Mesenchymal stem cell (in vitro differentiated cells and primary cell): ENCODE results near the gene OR51B2. TPM values are rescaled to one million over a fixed set of nuclear protein-coding genes. Genes with fewer than 3 reads are reported as not detected.

ENCODE experiments used
- DNase-seq: peaks from one replicate; pipeline ENCODE4 v3.0.0-alpha.2; 2013
- H2AFZ ChIP-seq: one replicate; pipeline ENCODE4 v1.6.1; 2013; ENCODE audit warnings: low read depth, mild to moderate bottlenecking, control low read depth, inconsistent platforms, low read length, moderate library complexity
- H2AK5ac ChIP-seq: 2 replicates; pipeline ENCODE4 v1.6.1; 2013; ENCODE audit warnings: low read length, moderate library complexity, mild to moderate bottlenecking, inconsistent platforms; ENCODE audit not compliant: severe bottlenecking
- H2BK120ac ChIP-seq: one replicate; pipeline ENCODE4 v1.6.1; 2013; ENCODE audit warnings: low read depth, mild to moderate bottlenecking, inconsistent platforms, low read length, moderate library complexity
- H2BK12ac ChIP-seq, 2 experiments: one replicate each; pipeline ENCODE4 v1.6.1; 2013; ENCODE audit warnings: inconsistent platforms in 2 of 2, low read length in 2 of 2, mild to moderate bottlenecking in 2 of 2, moderate library complexity in 2 of 2, control low read depth in 1 of 2
- H2BK15ac ChIP-seq: one replicate; pipeline ENCODE4 v1.6.1; 2013; ENCODE audit warnings: mild to moderate bottlenecking, low read depth, inconsistent platforms; ENCODE audit not compliant: poor library complexity, severe bottlenecking
- H2BK5ac ChIP-seq: 2 replicates; pipeline ENCODE4 v1.6.1; 2013; ENCODE audit warnings: low read depth, mild to moderate bottlenecking, low read length, control low read depth, inconsistent platforms; ENCODE audit not compliant: poor library complexity, severe bottlenecking
- H3K14ac ChIP-seq, 2 experiments: one replicate each; pipeline ENCODE4 v1.6.1; 2013; ENCODE audit warnings: inconsistent platforms in 2 of 2, low read length in 2 of 2, control low read depth in 1 of 2, mild to moderate bottlenecking in 1 of 2, moderate library complexity in 1 of 2
- H3K18ac ChIP-seq, 2 experiments: one replicate each; pipeline ENCODE4 v1.6.1; 2013; ENCODE audit warnings: inconsistent platforms in 2 of 2, low read length in 2 of 2, control low read depth in 1 of 2, low read depth in 1 of 2, mild to moderate bottlenecking in 1 of 2
- H3K23ac ChIP-seq, 2 experiments: one replicate each; pipeline ENCODE4 v1.6.1; 2013; ENCODE audit warnings: inconsistent platforms in 2 of 2, low read length in 2 of 2, mild to moderate bottlenecking in 2 of 2, moderate library complexity in 2 of 2, control low read depth in 1 of 2
- H3K27ac ChIP-seq: 2 replicates; pipeline ENCODE4 v1.5.1; 2013; ENCODE audit warnings: mild to moderate bottlenecking, moderate library complexity, low read length, control low read depth, inconsistent platforms; ENCODE audit not compliant: poor library complexity, severe bottlenecking
- H3K27me3 ChIP-seq, 2 experiments: 2 replicates each; pipeline versions ENCODE4 v1.6.1 to v1.7.0; 2013; ENCODE audit warnings: low read length in 2 of 2, mild to moderate bottlenecking in 2 of 2, moderate library complexity in 2 of 2, control low read depth in 1 of 2, inconsistent platforms in 1 of 2; ENCODE audit not compliant: control insufficient read depth in 1 of 2, insufficient read depth in 1 of 2
- H3K36me3 ChIP-seq, 2 experiments: 2 replicates each; pipeline versions ENCODE4 v1.6.1 to v1.7.0; 2013; ENCODE audit warnings: low read length in 2 of 2, control low read depth in 1 of 2, inconsistent platforms in 1 of 2, low read depth in 1 of 2, mild to moderate bottlenecking in 1 of 2; ENCODE audit not compliant: insufficient read depth in 2 of 2, control insufficient read depth in 1 of 2
- H3K4ac ChIP-seq, 2 experiments: one replicate each; pipeline ENCODE4 v1.6.1; 2013; ENCODE audit warnings: inconsistent platforms in 2 of 2, low read length in 2 of 2, mild to moderate bottlenecking in 2 of 2, moderate library complexity in 2 of 2, control low read depth in 1 of 2, low read depth in 1 of 2
- H3K4me1 ChIP-seq: 2 replicates; pipeline ENCODE4 v1.6.1; 2013; ENCODE audit warnings: low read depth, low read length, control low read depth; ENCODE audit not compliant: control insufficient read depth, insufficient read depth
- H3K4me2 ChIP-seq: 2 replicates; pipeline ENCODE4 v1.6.1; 2013; ENCODE audit warnings: low read length, mild to moderate bottlenecking, inconsistent platforms; ENCODE audit not compliant: poor library complexity, severe bottlenecking
- H3K4me3 ChIP-seq, 2 experiments: 2 replicates each; pipeline versions ENCODE4 v1.5.1 to v1.7.0; 2013; ENCODE audit warnings: low read length in 2 of 2, mild to moderate bottlenecking in 2 of 2, control low read depth in 1 of 2, low read depth in 1 of 2; ENCODE audit not compliant: insufficient read depth in 1 of 2
- H3K79me1 ChIP-seq: replicated peaks from 2 replicates; pipeline ENCODE4 v1.6.1; 2013; ENCODE audit warnings: mild to moderate bottlenecking, control low read depth, low read length, inconsistent platforms; ENCODE audit not compliant: poor library complexity, severe bottlenecking
- H3K9ac ChIP-seq: 2 replicates; pipeline ENCODE4 v1.7.0; 2013; ENCODE audit warnings: mild to moderate bottlenecking, low read length, moderate library complexity
- H3K9me3 ChIP-seq: 2 replicates; pipeline ENCODE4 v1.7.0; 2013; ENCODE audit warnings: mild to moderate bottlenecking, low read length; ENCODE audit not compliant: control insufficient read depth
- H4K8ac ChIP-seq: one replicate; pipeline ENCODE4 v1.6.1; 2013; ENCODE audit warnings: inconsistent platforms, mild to moderate bottlenecking, low read length, moderate library complexity
- H4K91ac ChIP-seq: one replicate; pipeline ENCODE4 v1.6.1; 2013; ENCODE audit warnings: mild to moderate bottlenecking, low read length, inconsistent platforms
- WGBS: methylation state at CpG from one replicate; pipeline ENCODE4 v1.1.7; 2013; ENCODE audit warnings: mixed read lengths; 5-methylcytosine and 5-hydroxymethylcytosine counted together
- polyA plus RNA-seq, 2 experiments: library from polyadenylated mRNA; stranded (reverse); fragments of 200-250 nt; gene quantifications; one replicate each; pipeline ENCODE4 v1.2.3, GENCODE V29; 2013

The OR51B2 gene, protein sequence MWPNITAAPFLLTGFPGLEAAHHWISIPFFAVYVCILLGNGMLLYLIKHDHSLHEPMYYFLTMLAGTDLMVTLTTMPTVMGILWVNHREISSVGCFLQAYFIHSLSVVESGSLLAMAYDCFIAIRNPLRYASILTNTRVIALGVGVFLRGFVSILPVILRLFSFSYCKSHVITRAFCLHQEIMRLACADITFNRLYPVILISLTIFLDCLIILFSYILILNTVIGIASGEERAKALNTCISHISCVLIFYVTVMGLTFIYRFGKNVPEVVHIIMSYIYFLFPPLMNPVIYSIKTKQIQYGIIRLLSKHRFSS
- not detected for polyA plus RNA-seq (2013, experiment 1 of 2)
- polyA plus RNA-seq (2013, experiment 2 of 2) = not detected

DNA sequence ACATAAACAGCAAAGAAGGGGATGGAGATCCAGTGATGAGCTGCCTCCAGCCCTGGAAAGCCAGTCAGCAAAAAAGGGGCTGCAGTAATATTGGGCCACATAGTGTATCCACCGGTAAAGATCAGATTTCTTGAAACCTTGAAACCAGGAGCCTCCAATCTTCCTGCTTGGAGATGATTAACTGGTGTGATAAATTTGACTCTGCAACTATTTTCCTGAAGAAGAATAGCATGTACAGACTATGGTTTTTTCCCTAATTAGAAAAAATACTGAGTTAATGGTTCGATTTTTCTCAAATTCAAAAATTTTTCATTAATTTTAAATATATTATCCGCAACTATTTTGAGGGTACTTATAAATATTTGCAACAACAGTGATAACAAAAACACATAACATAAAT, at the start of gene OR51B2:
TSS of gene OR51B2 (minus strand) at position 101 of the 400 bp plus-strand sequence. CDS start at position 101, 0 bp downstream.
- no peak within 1 kb of the TSS for H3K27ac ChIP-seq
- H3K79me1 ChIP-seq = no peaks in the 10 kb centered on the region
- H2AFZ ChIP-seq = no peak within 1 kb of the TSS
- H3K14ac ChIP-seq = no peak within 1 kb of the TSS
- H3K4me3 ChIP-seq = no peak within 1 kb of the TSS
- no peak within 1 kb of the TSS for H2BK5ac ChIP-seq
- no peak for DNase-seq
- H3K4me2 ChIP-seq = no peak within 1 kb of the TSS
- H3K9me3 ChIP-seq = no peaks in the 10 kb centered on the region
- H2BK120ac ChIP-seq = no peak within 1 kb of the TSS
- H2AK5ac ChIP-seq = no peak within 1 kb of the TSS
- H2BK15ac ChIP-seq = no peak within 1 kb of the TSS
- WGBS = 92% methylated on average over 1 of the region's 3 CpGs
- no peak within 1 kb of the TSS for H3K18ac ChIP-seq
- H3K9ac ChIP-seq = no peak within 1 kb of the TSS
- no peaks in the 10 kb centered on the region for H3K27me3 ChIP-seq
- H3K23ac ChIP-seq = no peak within 1 kb of the TSS
- H3K36me3 ChIP-seq = no peaks in the 10 kb centered on the region
- H3K4me1 ChIP-seq = no peaks in the 10 kb centered on the region
- no peak within 1 kb of the TSS for H4K91ac ChIP-seq
- no peak within 1 kb of the TSS for H3K4ac ChIP-seq
- no peak within 1 kb of the TSS for H4K8ac ChIP-seq
- no peak within 1 kb of the TSS for H2BK12ac ChIP-seq

- Histone ChIP-seq H3K23ac (no peak overlapping the region), H4K8ac (no peak overlapping the region), H4K91ac (no peak overlapping the region), H3K4me2 (no peak overlapping the region), H3K27me3 (no peaks in the 10 kb centered on the region), H2AFZ (no peak overlapping the region), H3K9ac (no peak overlapping the region), H2BK5ac (no peak overlapping the region), H3K4ac (no peak overlapping the region), H3K27ac (no peak overlapping the region), H2BK15ac (no peak overlapping the region), H3K79me1 (no peaks in the 10 kb centered on the region), H3K18ac (no peak overlapping the region), H3K9me3 (no peaks in the 10 kb centered on the region), H3K36me3 (no peaks in the 10 kb centered on the region), H2AK5ac (no peak overlapping the region), H3K4me3 (no peak overlapping the region), H3K14ac (no peak overlapping the region), H2BK120ac (no peak overlapping the region), H3K4me1 (peaks cover 2% of the 10 kb centered on the region), H2BK12ac (no peak overlapping the region)
- peak; percentile 68 for DNase-seq
These were observed 45.7 kb upstream of the OR51B2 start for GRCh38 chr11:5369789-5370188.

DNA sequence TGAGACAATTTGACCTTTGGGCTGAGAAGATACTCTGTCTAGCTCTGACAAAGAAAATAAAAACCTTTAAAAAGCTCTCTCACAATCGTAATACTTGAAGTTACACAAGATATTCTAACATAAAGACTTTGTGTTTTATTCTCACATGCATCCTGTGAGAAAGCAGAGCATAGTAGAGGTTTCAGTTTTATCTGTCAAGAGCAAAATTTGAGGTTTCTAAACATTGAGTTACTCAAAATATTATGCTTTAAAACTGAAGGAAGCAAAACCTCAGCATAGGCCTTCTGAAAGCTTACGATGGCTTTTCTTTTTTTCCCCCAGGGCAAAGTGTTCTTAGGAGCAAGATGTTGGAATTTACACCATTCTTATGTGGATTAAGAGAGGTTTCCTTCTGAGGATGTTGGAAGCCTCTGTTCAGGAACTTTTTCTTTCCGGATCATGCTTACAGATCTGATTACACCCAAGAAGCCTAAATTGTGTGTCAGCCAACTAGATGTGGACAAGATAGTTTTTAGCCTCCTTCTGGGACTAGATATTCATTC, 44.5 kb upstream of the OR51B2 start:
- WGBS = 92% methylated on average over 2 of the region's 3 CpGs

DNA sequence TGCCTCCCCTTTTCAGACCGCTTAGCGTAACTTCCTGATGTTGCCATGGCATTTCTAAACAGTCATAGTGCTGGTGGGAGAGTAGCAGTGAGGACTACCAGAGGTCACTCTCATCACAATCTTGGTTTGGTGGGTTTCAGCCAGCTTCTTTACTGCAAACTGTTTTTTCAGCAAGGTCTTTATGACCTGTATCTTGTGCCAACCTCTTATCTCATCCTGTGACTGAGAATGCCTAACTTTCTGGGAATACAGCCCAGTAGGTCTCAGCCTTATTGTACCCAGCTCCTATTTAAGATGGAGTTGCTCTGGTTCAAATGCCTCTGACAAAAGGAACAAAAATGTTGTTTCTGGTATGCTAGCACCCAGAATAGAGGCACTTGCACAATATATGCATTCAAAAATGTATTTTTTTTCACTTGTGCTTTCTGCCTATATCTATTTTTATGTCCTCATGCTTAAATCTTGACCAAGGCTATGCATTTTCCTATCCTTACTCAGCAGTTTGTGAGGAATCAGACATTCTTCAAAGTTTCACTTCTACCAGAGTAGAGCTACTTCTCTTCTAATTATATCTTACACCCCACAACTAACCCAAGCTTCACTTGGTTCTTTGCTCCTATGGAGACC, 43.5 kb upstream of the OR51B2 start:
- H3K9ac ChIP-seq = no peak overlapping the region
- peaks cover 2% of the 10 kb centered on the region for H3K4me1 ChIP-seq
- no peaks in the 10 kb centered on the region for H3K27me3 ChIP-seq
- no peak overlapping the region for H2BK120ac ChIP-seq
- no peak overlapping the region for H3K14ac ChIP-seq
- H3K4ac ChIP-seq = peak overlapping the region in 1 of 2 experiments; percentile 47
- no peak overlapping the region for H3K27ac ChIP-seq
- H3K23ac ChIP-seq = no peak overlapping the region
- no peak overlapping the region for H4K91ac ChIP-seq
- DNase-seq = peak; percentile 29
- H2AK5ac ChIP-seq = no peak overlapping the region
- H3K9me3 ChIP-seq = no peaks in the 10 kb centered on the region
- H2BK5ac ChIP-seq = no peak overlapping the region
- H3K4me2 ChIP-seq = no peak overlapping the region
- H3K36me3 ChIP-seq = no peaks in the 10 kb centered on the region
- no peak overlapping the region for H3K4me3 ChIP-seq
- no peak overlapping the region for H2AFZ ChIP-seq
- no peaks in the 10 kb centered on the region for H3K79me1 ChIP-seq
- H3K18ac ChIP-seq = no peak overlapping the region
- H2BK15ac ChIP-seq = no peak overlapping the region
- no peak overlapping the region for H4K8ac ChIP-seq
- no peak overlapping the region for H2BK12ac ChIP-seq
- WGBS = 94% methylated on average over 2 of the region's 2 CpGs

More for the DNA sequence above, 44.5 kb upstream of the OR51B2 start:
- Histone ChIP-seq H3K27ac (no peak overlapping the region), H3K23ac (no peak overlapping the region), H3K79me1 (no peaks in the 10 kb centered on the region), H2AK5ac (no peak overlapping the region), H3K9me3 (no peaks in the 10 kb centered on the region), H3K36me3 (no peaks in the 10 kb centered on the region), H2BK5ac (no peak overlapping the region), H3K4ac (no peak overlapping the region), H3K14ac (no peak overlapping the region), H2BK15ac (no peak overlapping the region), H2BK120ac (no peak overlapping the region), H2AFZ (no peak overlapping the region), H3K4me1 (peaks cover 2% of the 10 kb centered on the region), H4K91ac (no peak overlapping the region), H4K8ac (no peak overlapping the region), H3K4me2 (no peak overlapping the region), H3K9ac (no peak overlapping the region), H2BK12ac (no peak overlapping the region), H3K4me3 (no peak overlapping the region), H3K18ac (no peak overlapping the region), H3K27me3 (no peaks in the 10 kb centered on the region)
- no peak for DNase-seq
